Activated CD8-positive, alpha-beta T cell treated with anti-CD3 and anti-CD28 coated beads for 36 hours (primary cell): Measurements from ENCODE around the gene DCHS2. TPM values are rescaled to one million over a fixed set of nuclear protein-coding genes. Genes with fewer than 3 reads are reported as not detected.

Source experiments
- ATAC-seq: fragments of 200-7000 bp; cut with Tn5 transposase; one replicate; pipeline ENCODE4 v1.10.0; 2021; ENCODE audit warnings: mild to moderate bottlenecking, moderate library complexity
- CTCF ChIA-PET: fragments of 350-600 bp; sonication (Branson Sonifier 250); formaldehyde crosslinking; loops from one replicate; lab custom pipeline; 2021; ENCODE audit warnings: antibody characterized with exemption; lab: Charles Lee
- POLR2A ChIA-PET: fragments of 350-600 bp; sonication (Branson Sonifier 250); formaldehyde crosslinking; loops from one replicate; lab custom pipeline; 2021; ENCODE audit warnings: antibody characterized with exemption; lab: Charles Lee
- DNase-seq: peaks from one replicate; pipeline ENCODE4 v3.0.0-alpha.2; 2020
- H3K27ac Mint-ChIP-seq: one replicate; pipeline ENCODE4 v1.8.0; 2021; ENCODE audit warnings: mild to moderate bottlenecking, mixed read lengths
- H3K27me3 Mint-ChIP-seq: one replicate; pipeline ENCODE4 v1.8.0; 2021; ENCODE audit warnings: mixed read lengths
- H3K36me3 Mint-ChIP-seq: one replicate; pipeline ENCODE4 v1.8.0; 2021; ENCODE audit warnings: low read depth, mixed read lengths
- H3K4me1 Mint-ChIP-seq: one replicate; pipeline ENCODE4 v1.8.0; 2021; ENCODE audit warnings: low read depth, mixed read lengths
- H3K4me3 Mint-ChIP-seq: one replicate; pipeline ENCODE4 v1.8.0; 2021; ENCODE audit warnings: mild to moderate bottlenecking, moderate library complexity, mixed read lengths
- H3K9me3 Mint-ChIP-seq: one replicate; pipeline ENCODE4 v1.8.0; 2021; ENCODE audit warnings: mixed read lengths
- CTCF ChIP-seq: fragments of 200-600 bp; IDR thresholded peaks from one replicate; pipeline ENCODE4 v1.8.0; 2022; ENCODE audit warnings: antibody characterized with exemption, mild to moderate bottlenecking
- intact Hi-C: fragments of 100-400 bp; cut with micrococcal nuclease; formaldehyde crosslinking; loops from one replicate; pipeline ENCODE4 v1.10.0; 2022
- total RNA-seq, 2 experiments: library from RNA; stranded (reverse); gene quantifications; one replicate each; pipeline ENCODE4 v1.2.3, GENCODE V29; 2021

Gene DCHS2
- total RNA-seq, 2 experiments from 2014 or later: not detected

DNA sequence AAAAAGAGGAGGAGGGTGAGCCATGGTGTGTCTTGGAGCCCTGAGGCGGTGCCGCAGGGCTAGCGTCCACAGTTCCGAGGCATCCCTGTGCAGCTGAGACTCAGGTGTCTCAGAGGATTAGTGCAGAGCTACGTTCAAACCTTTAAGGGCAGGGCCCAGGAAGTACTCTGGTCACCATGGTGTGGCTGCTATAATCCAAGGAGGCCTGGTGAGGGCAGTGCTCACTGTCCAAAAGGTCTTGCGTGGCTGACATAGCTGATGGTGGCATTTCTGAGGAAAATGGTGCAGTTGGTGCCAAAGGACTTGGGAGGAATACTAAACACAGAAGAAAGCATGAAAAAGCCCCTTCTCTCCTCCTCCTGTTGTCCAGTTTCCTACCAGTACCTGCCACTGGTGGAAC is 146.9 kb downstream of the DCHS2 start:
- Mint-ChIP-seq H3K9me3 (no peaks in the 10 kb centered on the region), H3K27ac (no peak overlapping the region), H3K27me3 (peaks cover 4% of the 10 kb centered on the region), H3K4me1 (no peaks in the 10 kb centered on the region), H3K36me3 (no peaks in the 10 kb centered on the region), H3K4me3 (no peak overlapping the region)
- no peak for TF ChIP-seq CTCF
- CTCF ChIA-PET: interaction anchor here (1.1 kb wide), 1 partner anchor 161 kb away, joined by 3 read pairs; no protein-coding TSS in a partner anchor
- POLR2A ChIA-PET: no interaction called here
- ATAC-seq (no peak), DNase-seq (no peak)
- intact Hi-C loops: no loop called here

GRCh38 chr4:154343651-154344050 is 147.9 kb downstream of the DCHS2 start:
- Mint-ChIP-seq H3K36me3 (no peaks in the 10 kb centered on the region), H3K4me1 (no peaks in the 10 kb centered on the region), H3K27me3 (peaks cover 4% of the 10 kb centered on the region), H3K9me3 (no peaks in the 10 kb centered on the region), H3K4me3 (no peak overlapping the region), H3K27ac (no peak overlapping the region)
- intact Hi-C loops: no loop called here
- CTCF ChIA-PET: no interaction called here
- no peak for DNase-seq
- no peak for ATAC-seq
- no peak for TF ChIP-seq CTCF
- POLR2A ChIA-PET: no interaction called here

GRCh38 chr4:154341448-154341847 is 150.2 kb downstream of the DCHS2 start:
- no peak overlapping the region for H3K4me3 Mint-ChIP-seq
- no peak for TF ChIP-seq CTCF
- ChIA-PET POLR2A (no interaction called here), CTCF (no interaction called here)
- H3K27me3 Mint-ChIP-seq: peaks cover 2% of the 10 kb centered on the region
- no peaks in the 10 kb centered on the region for H3K36me3 Mint-ChIP-seq
- no peaks in the 10 kb centered on the region for H3K9me3 Mint-ChIP-seq
- intact Hi-C loops: no loop called here
- H3K4me1 Mint-ChIP-seq: no peaks in the 10 kb centered on the region
- DNase-seq (no peak), ATAC-seq (no peak)
- no peak overlapping the region for H3K27ac Mint-ChIP-seq

GRCh38 chr4:154335588-154335987 is 156.0 kb downstream of the DCHS2 start:
- DNase-seq: no peak
- POLR2A ChIA-PET: no interaction called here
- no peak overlapping the region for H3K4me3 Mint-ChIP-seq

More at GRCh38 chr4:154335588-154335987, 156.0 kb downstream of the DCHS2 start:
- CTCF ChIA-PET: no interaction called here
- Mint-ChIP-seq H3K36me3 (no peaks in the 10 kb centered on the region), H3K27ac (no peak overlapping the region), H3K27me3 (peaks cover 13% of the 10 kb centered on the region), H3K9me3 (no peaks in the 10 kb centered on the region), H3K4me1 (peaks cover 10% of the 10 kb centered on the region)
- TF ChIP-seq CTCF: no peak
- intact Hi-C loops: no loop called here
- no peak for ATAC-seq
